ENCODE data around the gene RBMS3.

DNA sequence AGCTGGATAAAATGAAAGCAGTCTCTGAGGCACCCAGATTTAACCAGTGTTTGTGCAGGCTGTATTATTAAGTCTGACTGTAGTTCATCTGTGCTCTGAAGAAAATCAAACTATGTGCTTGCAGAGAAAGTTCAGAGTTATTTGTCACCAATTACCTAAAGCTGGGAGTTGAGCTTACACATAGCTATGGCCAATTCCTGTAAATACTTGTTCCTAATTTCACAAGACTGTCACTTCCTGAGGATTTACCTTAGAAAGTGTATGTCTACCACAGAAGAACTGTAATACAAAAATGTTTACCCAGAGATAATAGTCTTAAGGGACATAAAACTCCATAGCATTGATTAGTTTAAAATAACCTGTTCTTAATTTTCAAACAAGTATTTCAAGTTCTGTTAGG is 697.2 kb downstream of the RBMS3 start:
- TF ChIP-seq EZH2 (IDR thresholded peaks at IDR 0.05; ENCODE audit: low read depth, low read length, severe bottlenecking), result no peak
- TF ChIP-seq FOSL1 (IDR thresholded peaks at IDR 0.05; ENCODE audit: insufficient read depth, low read depth, low read length), result no peak
- TF ChIP-seq POLR2A (IDR thresholded peaks at IDR 0.05; ENCODE audit: control extremely low read depth in 1 of 2, low read depth in 2 of 2, low read length in 2 of 2), result no peak
- TF ChIP-seq, protein P1, sequence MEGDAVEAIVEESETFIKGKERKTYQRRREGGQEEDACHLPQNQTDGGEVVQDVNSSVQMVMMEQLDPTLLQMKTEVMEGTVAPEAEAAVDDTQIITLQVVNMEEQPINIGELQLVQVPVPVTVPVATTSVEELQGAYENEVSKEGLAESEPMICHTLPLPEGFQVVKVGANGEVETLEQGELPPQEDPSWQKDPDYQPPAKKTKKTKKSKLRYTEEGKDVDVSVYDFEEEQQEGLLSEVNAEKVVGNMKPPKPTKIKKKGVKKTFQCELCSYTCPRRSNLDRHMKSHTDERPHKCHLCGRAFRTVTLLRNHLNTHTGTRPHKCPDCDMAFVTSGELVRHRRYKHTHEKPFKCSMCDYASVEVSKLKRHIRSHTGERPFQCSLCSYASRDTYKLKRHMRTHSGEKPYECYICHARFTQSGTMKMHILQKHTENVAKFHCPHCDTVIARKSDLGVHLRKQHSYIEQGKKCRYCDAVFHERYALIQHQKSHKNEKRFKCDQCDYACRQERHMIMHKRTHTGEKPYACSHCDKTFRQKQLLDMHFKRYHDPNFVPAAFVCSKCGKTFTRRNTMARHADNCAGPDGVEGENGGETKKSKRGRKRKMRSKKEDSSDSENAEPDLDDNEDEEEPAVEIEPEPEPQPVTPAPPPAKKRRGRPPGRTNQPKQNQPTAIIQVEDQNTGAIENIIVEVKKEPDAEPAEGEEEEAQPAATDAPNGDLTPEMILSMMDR (IDR thresholded peaks at IDR 0.05; ENCODE audit: control extremely low read depth in 1 of 3, insufficient read depth in 1 of 3, low read depth in 1 of 3, low read length in 3 of 3), result no peak
- TF ChIP-seq, protein P2, sequence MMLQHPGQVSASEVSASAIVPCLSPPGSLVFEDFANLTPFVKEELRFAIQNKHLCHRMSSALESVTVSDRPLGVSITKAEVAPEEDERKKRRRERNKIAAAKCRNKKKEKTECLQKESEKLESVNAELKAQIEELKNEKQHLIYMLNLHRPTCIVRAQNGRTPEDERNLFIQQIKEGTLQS (IDR thresholded peaks at IDR 0.05; ENCODE audit: insufficient read depth, low read depth, low read length), result no peak
- no peak for TF ChIP-seq SIN3A (conservative IDR thresholded peaks at IDR 0.05 in 1 of 2, IDR thresholded peaks at IDR 0.05 in 1 of 2; ENCODE audit: low read depth in 1 of 2, low read length in 2 of 2)
- no peak for TF ChIP-seq TBP (IDR thresholded peaks at IDR 0.05; ENCODE audit: low read depth, low read length)
- no peak for TF ChIP-seq SUZ12 (IDR thresholded peaks at IDR 0.05; ENCODE audit: low read length)
- TF ChIP-seq BRCA1 (IDR thresholded peaks at IDR 0.05; ENCODE audit: low read depth, low read length), result no peak
- TF ChIP-seq, protein P3, sequence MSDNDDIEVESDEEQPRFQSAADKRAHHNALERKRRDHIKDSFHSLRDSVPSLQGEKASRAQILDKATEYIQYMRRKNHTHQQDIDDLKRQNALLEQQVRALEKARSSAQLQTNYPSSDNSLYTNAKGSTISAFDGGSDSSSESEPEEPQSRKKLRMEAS (IDR thresholded peaks at IDR 0.05), result no peak
- no peak for TF ChIP-seq TEAD4 (IDR thresholded peaks at IDR 0.05; ENCODE audit: low read depth, low read length)
- TF ChIP-seq TAF7 (optimal IDR thresholded peaks at IDR 0.05; ENCODE audit: borderline replicate concordance, low read depth, low read length), result no peak
- no peak for TF ChIP-seq YY1 (IDR thresholded peaks at IDR 0.05; ENCODE audit: low read depth, low read length)
